Lower leg skin (tissue), 4 donors: Measurements from ENCODE around the gene METTL6. TPM values are rescaled to one million over a fixed set of nuclear protein-coding genes. Genes with fewer than 3 reads are reported as not detected.

ENCODE experiments used
- DNase-seq, 2 donors: peaks; one replicate each; pipeline ENCODE4 v3.0.0-alpha.2; 2019; ENCODE audit warnings: low spot score in 2 of 2
- H3K4me3 ChIP-seq: fragments of 200-600 bp; sonication (generic); 2 replicates; pipeline ENCODE4 v1.5.1; 2017; ENCODE audit warnings: mild to moderate bottlenecking, low read depth; ENCODE audit not compliant: poor library complexity, severe bottlenecking
- POLR2A ChIP-seq, 2 donors: fragments of 450-650 bp; IDR thresholded peaks; one replicate each; pipeline ENCODE4 v1.6.1; 2016 to 2017; ENCODE audit warnings: antibody characterized with exemption in 2 of 2, mild to moderate bottlenecking in 1 of 2, moderate library complexity in 1 of 2
- WGBS, 2 donors: methylation state at CpG; one replicate each; pipeline ENCODE4 v1.1.5; 2018; 5-methylcytosine and 5-hydroxymethylcytosine counted together
- intact Hi-C: fragments of 100-400 bp; cut with DNase I; formaldehyde crosslinking; loops from one replicate; pipeline ENCODE4 v1.15.0; 2023; ENCODE audit warnings: low total_unique reads
- total RNA-seq, 4 donors: library from RNA; depleted of rRNA; stranded (reverse); fragments of >200 nt; gene quantifications; one replicate each; pipeline ENCODE4 v1.1.0, GENCODE V29; 2016
- TF ChIP-seq, protein P1 (sequence below), 3 donors: fragments of 450-650 bp; IDR thresholded peaks; one replicate each; pipeline ENCODE4 v1.5.1; 2016; ENCODE audit warnings: antibody characterized with exemption in 3 of 3, mild to moderate bottlenecking in 3 of 3, moderate library complexity in 2 of 3

METTL6 gene
- total RNA-seq, 4 donors from 2014 or later, result 4.9 to 15.2 (median 7.9) TPM

DNA sequence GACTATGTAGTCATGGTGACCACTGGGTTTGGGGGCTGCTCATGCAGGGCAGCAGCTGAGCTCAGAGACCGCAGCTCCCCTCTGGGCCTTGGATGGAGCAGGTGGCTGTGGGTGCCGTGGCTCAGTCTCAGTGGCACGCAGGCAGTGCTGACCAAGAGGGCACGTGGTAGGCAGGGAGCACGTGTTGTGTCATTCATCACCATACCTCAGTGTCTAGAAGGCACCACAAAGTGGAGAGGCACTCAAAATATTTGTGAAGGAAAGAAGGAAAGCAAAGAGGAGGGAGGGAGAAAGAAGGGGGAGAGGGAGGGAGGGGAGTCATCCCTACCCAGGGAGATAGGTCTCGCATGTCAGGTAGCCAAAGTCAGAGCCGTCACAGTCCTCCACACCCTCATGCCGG, 26.2 kb upstream of the METTL6 start:
- TF ChIP-seq POLR2A (IDR thresholded peaks at IDR 0.05), result no peak
- TF ChIP-seq, protein P1, sequence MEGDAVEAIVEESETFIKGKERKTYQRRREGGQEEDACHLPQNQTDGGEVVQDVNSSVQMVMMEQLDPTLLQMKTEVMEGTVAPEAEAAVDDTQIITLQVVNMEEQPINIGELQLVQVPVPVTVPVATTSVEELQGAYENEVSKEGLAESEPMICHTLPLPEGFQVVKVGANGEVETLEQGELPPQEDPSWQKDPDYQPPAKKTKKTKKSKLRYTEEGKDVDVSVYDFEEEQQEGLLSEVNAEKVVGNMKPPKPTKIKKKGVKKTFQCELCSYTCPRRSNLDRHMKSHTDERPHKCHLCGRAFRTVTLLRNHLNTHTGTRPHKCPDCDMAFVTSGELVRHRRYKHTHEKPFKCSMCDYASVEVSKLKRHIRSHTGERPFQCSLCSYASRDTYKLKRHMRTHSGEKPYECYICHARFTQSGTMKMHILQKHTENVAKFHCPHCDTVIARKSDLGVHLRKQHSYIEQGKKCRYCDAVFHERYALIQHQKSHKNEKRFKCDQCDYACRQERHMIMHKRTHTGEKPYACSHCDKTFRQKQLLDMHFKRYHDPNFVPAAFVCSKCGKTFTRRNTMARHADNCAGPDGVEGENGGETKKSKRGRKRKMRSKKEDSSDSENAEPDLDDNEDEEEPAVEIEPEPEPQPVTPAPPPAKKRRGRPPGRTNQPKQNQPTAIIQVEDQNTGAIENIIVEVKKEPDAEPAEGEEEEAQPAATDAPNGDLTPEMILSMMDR (IDR thresholded peaks at IDR 0.05), result no peak
- 68% methylated on average over 8 of the region's 8 CpGs for WGBS, 2 donors
- intact Hi-C loops, result no loop called here
- H3K4me3 ChIP-seq, result no peak overlapping the region
- DNase-seq, result no peak

DNA sequence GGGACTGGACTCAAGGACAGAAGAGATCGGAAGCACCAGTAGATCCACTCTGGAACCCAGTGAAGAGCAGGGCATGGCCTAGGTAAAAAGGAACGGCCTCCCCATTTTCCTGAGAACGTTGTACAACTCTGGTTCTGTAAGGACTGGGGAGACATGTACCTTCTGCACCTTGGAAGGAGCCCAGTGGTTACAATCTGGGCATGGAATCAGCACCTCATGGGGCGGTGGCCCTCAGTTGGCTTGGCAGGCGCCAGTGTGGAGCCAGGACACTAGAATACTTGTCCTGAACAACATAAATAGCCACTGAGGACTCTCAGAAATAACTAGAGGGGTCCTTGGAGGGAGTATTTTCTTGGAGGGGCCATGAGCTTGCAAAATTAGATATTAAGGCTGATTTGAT, 25.6 kb upstream of the METTL6 start:
- peak in 1 of 2 donors; percentile 83 for DNase-seq
- no peak overlapping the region for H3K4me3 ChIP-seq
- TF ChIP-seq, protein P1 (IDR thresholded peaks at IDR 0.05), result no peak
- no peak for TF ChIP-seq POLR2A (IDR thresholded peaks at IDR 0.05)
- 68% methylated on average over 4 to 5 of the region's 5 CpGs for WGBS, 2 donors
- intact Hi-C loops, result no loop called here

DNA sequence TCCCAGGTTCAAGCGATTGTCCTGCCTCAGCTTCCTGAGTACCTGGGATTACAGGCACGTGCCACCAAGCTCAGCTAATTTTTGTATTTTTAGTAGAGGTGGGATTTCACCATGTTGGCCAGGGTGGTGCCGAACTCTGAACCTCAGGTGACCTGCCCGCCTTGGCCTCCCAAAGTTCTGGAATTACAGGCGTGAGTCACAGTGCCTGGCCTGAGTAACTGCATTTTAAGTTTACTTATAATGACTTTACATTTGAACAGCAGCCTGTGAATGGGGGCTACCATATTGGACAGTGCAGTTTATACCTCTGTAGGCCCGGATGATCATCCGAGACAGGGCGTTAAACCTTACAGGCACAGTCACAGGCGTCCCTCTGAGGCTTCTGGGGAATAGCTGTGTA, 24.8 kb upstream of the METTL6 start:
- TF ChIP-seq, protein P1 (IDR thresholded peaks at IDR 0.05), result no peak
- no peak for TF ChIP-seq POLR2A (IDR thresholded peaks at IDR 0.05)
- intact Hi-C loops, result no loop called here
- WGBS, 2 donors, result 83 to 89% methylated on average over 9 of the region's 9 CpGs
- no peak overlapping the region for H3K4me3 ChIP-seq
- DNase-seq, result peak in 1 of 2 donors; percentile 64

DNA sequence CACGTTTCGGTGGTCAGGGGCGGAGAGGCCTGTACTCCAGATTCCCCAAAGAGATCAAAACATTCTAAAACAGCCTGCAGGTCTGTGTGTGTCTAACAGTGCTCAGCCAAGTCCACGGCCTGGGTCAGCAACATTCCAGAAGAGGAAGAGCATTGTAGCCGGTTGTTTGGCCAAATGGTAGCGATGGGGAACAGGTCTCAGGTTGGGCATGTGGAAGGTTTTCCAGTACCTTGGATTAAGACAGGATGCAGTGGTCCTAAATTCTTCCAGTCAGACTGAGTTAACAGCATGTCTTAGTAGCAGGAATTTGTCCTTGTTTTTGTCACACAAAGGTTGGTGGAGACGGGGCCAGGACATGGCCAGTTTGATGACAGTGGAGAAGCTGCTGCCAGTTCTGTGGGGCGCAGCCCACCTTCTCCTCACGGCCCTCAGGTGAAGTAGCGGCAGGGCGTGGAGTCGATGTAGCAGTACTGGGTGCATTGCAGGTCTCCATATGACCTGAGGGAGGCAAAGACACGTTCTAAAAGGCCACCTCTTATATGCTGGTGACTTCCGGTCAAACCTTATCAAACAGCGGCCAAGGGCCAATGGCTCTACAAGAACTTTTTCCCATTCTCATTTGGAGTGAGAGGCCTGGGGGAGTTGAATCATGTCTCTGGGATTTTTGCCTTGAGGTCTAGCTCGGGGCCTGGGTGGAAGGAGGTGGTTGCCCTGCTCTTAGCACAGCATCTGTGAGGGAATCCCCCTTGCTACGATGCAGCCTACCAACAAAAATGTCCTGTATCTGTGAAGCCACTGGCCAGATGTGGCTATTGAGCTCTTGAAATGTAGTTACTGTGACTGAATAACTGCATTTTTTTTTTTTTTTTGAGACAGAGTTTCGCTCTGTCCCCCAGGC, 24.1 kb upstream of the METTL6 start:
- intact Hi-C loops, result no loop called here
- DNase-seq, result peak in 1 of 2 donors; percentile 76
- TF ChIP-seq POLR2A (IDR thresholded peaks at IDR 0.05), result no peak
- TF ChIP-seq, protein P1 (IDR thresholded peaks at IDR 0.05), result no peak
- no peak overlapping the region for H3K4me3 ChIP-seq
- 94 to 95% methylated on average over 18 of the region's 18 CpGs for WGBS, 2 donors

DNA sequence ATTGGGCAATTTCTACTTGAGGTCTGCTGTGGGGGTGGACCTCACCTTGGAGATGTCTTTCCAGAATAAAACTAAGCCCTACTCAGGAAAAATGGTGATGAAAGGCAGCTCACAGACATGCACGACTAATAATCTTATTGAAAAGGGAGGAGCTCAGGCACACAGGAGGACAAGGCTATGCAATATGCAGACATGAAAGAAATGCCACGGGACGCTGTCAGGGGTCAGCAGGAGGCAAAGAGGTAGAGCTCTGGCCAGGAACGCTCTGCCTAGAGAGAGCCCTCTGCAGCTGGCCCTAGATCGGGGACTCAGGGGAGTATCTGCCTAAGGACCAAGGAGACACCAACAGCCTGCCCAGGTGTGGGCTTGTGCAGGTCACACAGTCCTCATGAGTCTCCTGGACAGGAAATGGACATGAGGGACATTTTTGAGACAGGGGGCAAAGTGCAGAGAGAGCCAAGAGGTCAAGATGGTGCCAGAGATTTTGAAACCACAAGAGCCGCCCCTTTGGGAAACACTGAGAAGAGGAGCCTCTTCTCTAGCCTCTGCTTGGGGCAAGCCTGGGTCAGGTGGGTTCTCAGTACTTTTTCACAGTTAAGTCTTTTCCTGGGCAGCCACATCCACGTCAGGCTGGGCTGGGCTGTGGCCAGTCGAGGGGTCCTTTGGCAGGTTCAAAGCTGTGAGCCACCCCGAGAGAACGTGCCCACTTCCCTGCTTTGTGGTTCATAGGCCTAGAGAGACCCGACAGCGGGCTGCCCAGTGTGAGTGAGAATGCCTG, 23.3 kb upstream of the METTL6 start:
- intact Hi-C loops, result no loop called here
- H3K4me3 ChIP-seq, result no peak overlapping the region
- 95 to 96% methylated on average over 12 of the region's 12 CpGs for WGBS, 2 donors
- no peak for TF ChIP-seq POLR2A (IDR thresholded peaks at IDR 0.05)
- TF ChIP-seq, protein P1 (IDR thresholded peaks at IDR 0.05), result no peak
- peak in 1 of 2 donors; percentile 66 for DNase-seq
